OCI-LY1 (cell line): ENCODE results near the gene CPA3.

Experiments used
- H2AFZ ChIP-seq: fragments of 200-600 bp; sonication (generic), shearing (Covaris generic); 2 replicates; pipeline ENCODE4 v1.6.0; 2014; ENCODE audit warnings: antibody characterized with exemption, mild to moderate bottlenecking, low read length
- H3F3A ChIP-seq: fragments of 200-600 bp; sonication (generic), shearing (Covaris generic); 2 replicates; pipeline ENCODE4 v1.6.0; 2014; ENCODE audit warnings: mild to moderate bottlenecking, antibody characterized with exemption, low read length, moderate library complexity; ENCODE audit not compliant: insufficient read depth
- H3K27ac ChIP-seq: fragments of 200-600 bp; sonication (generic); 2 replicates; pipeline ENCODE4 v1.5.1; 2014; ENCODE audit warnings: low read length, mixed run types, mild to moderate bottlenecking, low read depth; ENCODE audit not compliant: poor library complexity, severe bottlenecking
- H3K27me3 ChIP-seq: fragments of 200-600 bp; sonication (generic); 2 replicates; pipeline ENCODE4 v1.6.0; 2014; ENCODE audit warnings: antibody characterized with exemption, mild to moderate bottlenecking, low read length, moderate library complexity; ENCODE audit not compliant: insufficient read depth
- H3K36me3 ChIP-seq: fragments of 200-600 bp; sonication (generic); 2 replicates; pipeline ENCODE4 v1.6.1; 2014; ENCODE audit warnings: mild to moderate bottlenecking, antibody characterized with exemption, low read length, moderate library complexity, mixed read lengths; ENCODE audit not compliant: insufficient read depth
- H3K4me1 ChIP-seq: fragments of 200-600 bp; sonication (generic); 2 replicates; pipeline ENCODE4 v1.5.1; 2014; ENCODE audit warnings: mild to moderate bottlenecking, low read length, moderate library complexity; ENCODE audit not compliant: insufficient read depth, severe bottlenecking
- H3K4me2 ChIP-seq: fragments of 200-600 bp; sonication (generic), shearing (Covaris generic); 2 replicates; pipeline ENCODE4 v1.6.1; 2014; ENCODE audit warnings: low read length
- H3K4me3 ChIP-seq: fragments of 200-600 bp; sonication (generic); 2 replicates; pipeline ENCODE4 v1.5.1; 2014; ENCODE audit warnings: low read length, low read depth, mild to moderate bottlenecking, mixed read lengths; ENCODE audit not compliant: poor library complexity, severe bottlenecking
- H3K79me2 ChIP-seq: fragments of 200-600 bp; shearing (Covaris generic); 2 replicates; pipeline ENCODE4 v1.6.1; 2016; ENCODE audit warnings: mixed run types, low read length, mixed read lengths; ENCODE audit not compliant: insufficient read depth
- H3K9ac ChIP-seq: fragments of 200-600 bp; sonication (generic), shearing (Covaris generic); 2 replicates; pipeline ENCODE4 v1.6.1; 2014; ENCODE audit warnings: mild to moderate bottlenecking, low read length, mixed read lengths
- H3K9me2 ChIP-seq: fragments of 200-600 bp; sonication (generic), shearing (Covaris generic); 2 replicates; pipeline ENCODE4 v1.6.1; 2014; ENCODE audit warnings: low read depth, mild to moderate bottlenecking, low read length, mixed read lengths
- H3K9me3 ChIP-seq: fragments of 200-600 bp; shearing (Covaris generic); 2 replicates; pipeline ENCODE4 v1.6.1; 2014; ENCODE audit warnings: low read length, mixed read lengths
- H4K20me1 ChIP-seq: fragments of 200-600 bp; sonication (generic), shearing (Covaris generic); 2 replicates; pipeline ENCODE4 v1.6.0; 2016; ENCODE audit warnings: mild to moderate bottlenecking, low read length; ENCODE audit not compliant: insufficient read depth
- CTCF ChIP-seq: fragments of 200-600 bp; sonication (generic), shearing (Covaris generic); IDR thresholded peaks from 2 replicates; pipeline ENCODE4 v1.5.1; 2017; ENCODE audit warnings: mild to moderate bottlenecking, antibody characterized with exemption, low read length, moderate library complexity, mixed read lengths
- EZH2 ChIP-seq: fragments of 200-600 bp; sonication (generic), shearing (Covaris generic); IDR thresholded peaks from 2 replicates; pipeline ENCODE4 v1.8.0; 2017; ENCODE audit warnings: borderline replicate concordance, mixed run types, mild to moderate bottlenecking, antibody characterized with exemption, low read length, moderate library complexity, mixed read lengths

CPA3 gene

GRCh38 chr3:148881286-148881685, 16.2 kb downstream of the CPA3 start:
- H3F3A ChIP-seq: no peaks in the 10 kb centered on the region
- TF ChIP-seq EZH2 (no peak), CTCF (no peak)
- no peak overlapping the region for H3K4me2 ChIP-seq
- no peaks in the 10 kb centered on the region for H3K4me1 ChIP-seq
- H3K9me3 ChIP-seq: no peaks in the 10 kb centered on the region
- H3K4me3 ChIP-seq: no peak overlapping the region
- no peaks in the 10 kb centered on the region; the same call in 1 of the 2 replicates for H3K27me3 ChIP-seq
- H4K20me1 ChIP-seq: no peaks in the 10 kb centered on the region; the same call in 1 of the 2 replicates
- no peaks in the 10 kb centered on the region for H3K36me3 ChIP-seq
- no peaks in the 10 kb centered on the region for H3K9me2 ChIP-seq
- H3K27ac ChIP-seq: no peak overlapping the region
- no peaks in the 10 kb centered on the region for H3K79me2 ChIP-seq
- H2AFZ ChIP-seq: no peak overlapping the region
- no peak overlapping the region for H3K9ac ChIP-seq

GRCh38 chr3:148882288-148882687, 17.2 kb downstream of the CPA3 start:
- H3F3A ChIP-seq: no peaks in the 10 kb centered on the region
- H3K9me3 ChIP-seq: no peaks in the 10 kb centered on the region
- no peak overlapping the region for H3K4me2 ChIP-seq
- H3K79me2 ChIP-seq: no peaks in the 10 kb centered on the region
- H2AFZ ChIP-seq: no peak overlapping the region
- no peaks in the 10 kb centered on the region for H3K4me1 ChIP-seq
- H3K9me2 ChIP-seq: no peaks in the 10 kb centered on the region
- no peaks in the 10 kb centered on the region; the same call in 1 of the 2 replicates for H3K27me3 ChIP-seq
- no peaks in the 10 kb centered on the region; the same call in 1 of the 2 replicates for H4K20me1 ChIP-seq
- no peak overlapping the region for H3K27ac ChIP-seq
- H3K36me3 ChIP-seq: no peaks in the 10 kb centered on the region
- no peak overlapping the region for H3K4me3 ChIP-seq
- TF ChIP-seq EZH2 (no peak), CTCF (no peak)
- H3K9ac ChIP-seq: no peak overlapping the region

GRCh38 chr3:148883163-148883562, 18.1 kb downstream of the CPA3 start:
- H3K4me1 ChIP-seq: no peaks in the 10 kb centered on the region
- H3K4me2 ChIP-seq: no peak overlapping the region
- H2AFZ ChIP-seq: no peak overlapping the region
- no peak overlapping the region for H3K9ac ChIP-seq
- H3K9me3 ChIP-seq: no peaks in the 10 kb centered on the region
- no peak overlapping the region for H3K27ac ChIP-seq
- no peaks in the 10 kb centered on the region for H3K9me2 ChIP-seq
- TF ChIP-seq EZH2 (no peak), CTCF (no peak)
- no peak overlapping the region for H3K4me3 ChIP-seq
- H3K27me3 ChIP-seq: no peaks in the 10 kb centered on the region; the same call in 1 of the 2 replicates
- no peaks in the 10 kb centered on the region for H3K36me3 ChIP-seq
- H4K20me1 ChIP-seq: no peaks in the 10 kb centered on the region
- no peaks in the 10 kb centered on the region for H3F3A ChIP-seq
- no peaks in the 10 kb centered on the region for H3K79me2 ChIP-seq
